ENCODE measurements around the gene SLC5A4. TPM values are rescaled to one million over a fixed set of nuclear protein-coding genes. Genes with fewer than 3 reads are reported as not detected.

SLC5A4 gene
- total RNA-seq, 1 donor from 2014 or later: not detected

- intact Hi-C loops (cut with micrococcal nuclease): no loop called here
- no peaks in the 10 kb centered on the region for H3K4me1 Mint-ChIP-seq (ENCODE audit: low read depth)
- H3K4me3 Mint-ChIP-seq (ENCODE audit: low read depth): no peak overlapping the region
- H3K27ac Mint-ChIP-seq: no peak overlapping the region
- no peak for DNase-seq (ENCODE audit: low spot score)
- H3K27me3 Mint-ChIP-seq (ENCODE audit: low read depth): peaks cover 11% of the 10 kb centered on the region
- H3K36me3 Mint-ChIP-seq (ENCODE audit: low read depth): no peaks in the 10 kb centered on the region
- H3K9me3 Mint-ChIP-seq: no peaks in the 10 kb centered on the region
Measured at GRCh38 chr22:32258791-32259190, 3.6 kb upstream of the SLC5A4 start.

- Mint-ChIP-seq H3K9me3 (no peaks in the 10 kb centered on the region), H3K36me3 (ENCODE audit: low read depth) (no peaks in the 10 kb centered on the region), H3K4me3 (ENCODE audit: low read depth) (no peak overlapping the region), H3K27ac (no peak overlapping the region), H3K4me1 (ENCODE audit: low read depth) (no peaks in the 10 kb centered on the region), H3K27me3 (ENCODE audit: low read depth) (peaks cover 13% of the 10 kb centered on the region)
- DNase-seq (ENCODE audit: low spot score): no peak
- intact Hi-C loops (cut with micrococcal nuclease): no loop called here
Measured at GRCh38 chr22:32255726-32256125, 579 bp upstream of the SLC5A4 start.

- Mint-ChIP-seq H3K4me1 (ENCODE audit: low read depth) (no peaks in the 10 kb centered on the region), H3K4me3 (ENCODE audit: low read depth) (no peak overlapping the region), H3K9me3 (no peaks in the 10 kb centered on the region), H3K27ac (no peak overlapping the region), H3K27me3 (ENCODE audit: low read depth) (peaks cover 10% of the 10 kb centered on the region), H3K36me3 (ENCODE audit: low read depth) (no peaks in the 10 kb centered on the region)
- intact Hi-C loops (cut with micrococcal nuclease): no loop called here
- DNase-seq (ENCODE audit: low spot score): no peak
Measured at GRCh38 chr22:32249231-32249630, 5.9 kb downstream of the SLC5A4 start.

DNA sequence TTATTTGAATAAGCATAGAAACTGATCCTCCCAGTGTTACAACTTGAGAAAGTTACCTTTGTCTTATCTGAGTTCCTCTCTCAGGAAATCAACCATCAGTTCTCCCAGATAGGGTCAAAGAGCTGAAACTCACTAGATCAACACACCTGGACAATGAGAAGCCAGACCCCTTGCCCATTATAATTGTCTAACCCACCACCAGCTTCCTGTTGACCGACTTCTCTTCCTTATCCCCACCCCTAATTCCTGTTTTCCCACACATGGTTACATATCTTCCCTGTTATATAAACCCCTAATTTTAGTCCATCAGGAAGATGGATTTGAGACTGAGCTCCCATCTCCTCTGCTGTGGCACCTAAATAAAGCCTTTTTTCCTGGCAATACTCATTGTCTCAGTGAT lies 6.9 kb downstream of the SLC5A4 start:
- H3K4me1 Mint-ChIP-seq (ENCODE audit: low read depth): no peaks in the 10 kb centered on the region
- peaks cover 10% of the 10 kb centered on the region for H3K27me3 Mint-ChIP-seq (ENCODE audit: low read depth)
- no peak overlapping the region for H3K27ac Mint-ChIP-seq
- no peaks in the 10 kb centered on the region for H3K36me3 Mint-ChIP-seq (ENCODE audit: low read depth)
- no peak for DNase-seq (ENCODE audit: low spot score)
- no peaks in the 10 kb centered on the region for H3K9me3 Mint-ChIP-seq
- no peak overlapping the region for H3K4me3 Mint-ChIP-seq (ENCODE audit: low read depth)
- intact Hi-C loops (cut with micrococcal nuclease): no loop called here

DNA sequence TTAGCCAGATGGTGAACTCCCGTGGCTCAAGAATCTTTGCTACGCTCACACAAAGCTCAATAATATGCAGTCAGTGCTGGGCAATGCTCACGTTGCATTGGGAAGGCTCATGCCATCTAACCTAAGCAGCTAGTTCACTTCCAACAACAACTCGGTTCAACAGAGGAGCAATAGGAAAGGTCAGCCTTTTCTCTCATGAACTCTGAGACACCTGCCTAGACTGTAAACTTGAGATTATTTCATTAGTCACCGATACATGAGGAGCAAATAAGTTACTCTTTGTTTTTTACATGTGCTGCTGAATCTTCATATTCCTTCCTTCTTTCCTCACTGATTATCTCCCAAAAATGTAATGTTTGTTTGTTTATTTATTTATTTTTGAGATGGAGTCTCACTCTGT lies 9.0 kb downstream of the SLC5A4 start:
- Mint-ChIP-seq H3K27me3 (ENCODE audit: low read depth) (peaks cover 12% of the 10 kb centered on the region), H3K9me3 (no peaks in the 10 kb centered on the region), H3K4me3 (ENCODE audit: low read depth) (no peak overlapping the region), H3K36me3 (ENCODE audit: low read depth) (no peaks in the 10 kb centered on the region), H3K4me1 (ENCODE audit: low read depth) (no peaks in the 10 kb centered on the region), H3K27ac (no peak overlapping the region)
- intact Hi-C loops (cut with micrococcal nuclease): no loop called here
- DNase-seq (ENCODE audit: low spot score): no peak

- intact Hi-C loops (cut with micrococcal nuclease): no loop called here
Measured at GRCh38 chr22:32245042-32245441, 10.1 kb downstream of the SLC5A4 start.

DNA sequence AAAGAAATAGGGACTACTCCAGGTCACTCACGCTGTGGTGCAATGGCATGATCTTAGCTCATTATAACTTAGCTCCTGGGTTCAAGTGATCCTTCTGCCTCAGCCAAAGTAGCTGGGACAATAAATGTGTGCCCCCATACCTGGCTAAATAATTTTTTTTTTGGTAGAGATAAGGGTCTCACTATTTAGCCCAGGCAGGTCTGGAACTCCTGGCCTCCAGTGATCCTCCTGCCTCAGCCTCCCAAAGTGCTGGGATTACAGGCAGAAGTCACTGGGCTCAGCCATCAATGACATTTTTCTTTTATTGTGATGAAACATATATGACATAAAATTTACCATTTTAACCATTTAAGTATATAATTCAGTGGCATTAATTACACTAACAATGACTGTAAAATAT lies 10.6 kb downstream of the SLC5A4 start:
- DNase-seq (ENCODE audit: low spot score): no peak
- H3K27ac Mint-ChIP-seq: no peak overlapping the region
- H3K4me1 Mint-ChIP-seq (ENCODE audit: low read depth): no peaks in the 10 kb centered on the region
- no peaks in the 10 kb centered on the region for H3K9me3 Mint-ChIP-seq
- no peak overlapping the region for H3K4me3 Mint-ChIP-seq (ENCODE audit: low read depth)
- intact Hi-C loops (cut with micrococcal nuclease): no loop called here
- H3K36me3 Mint-ChIP-seq (ENCODE audit: low read depth): no peaks in the 10 kb centered on the region
- H3K27me3 Mint-ChIP-seq (ENCODE audit: low read depth): peaks cover 9% of the 10 kb centered on the region

More at GRCh38 chr22:32245042-32245441, 10.1 kb downstream of the SLC5A4 start:
- H3K36me3 Mint-ChIP-seq (ENCODE audit: low read depth): no peaks in the 10 kb centered on the region
- no peak overlapping the region for H3K4me3 Mint-ChIP-seq (ENCODE audit: low read depth)
- no peaks in the 10 kb centered on the region for H3K9me3 Mint-ChIP-seq
- H3K27me3 Mint-ChIP-seq (ENCODE audit: low read depth): peaks cover 12% of the 10 kb centered on the region
- no peaks in the 10 kb centered on the region for H3K4me1 Mint-ChIP-seq (ENCODE audit: low read depth)
- no peak for DNase-seq (ENCODE audit: low spot score)
- no peak overlapping the region for H3K27ac Mint-ChIP-seq

DNA sequence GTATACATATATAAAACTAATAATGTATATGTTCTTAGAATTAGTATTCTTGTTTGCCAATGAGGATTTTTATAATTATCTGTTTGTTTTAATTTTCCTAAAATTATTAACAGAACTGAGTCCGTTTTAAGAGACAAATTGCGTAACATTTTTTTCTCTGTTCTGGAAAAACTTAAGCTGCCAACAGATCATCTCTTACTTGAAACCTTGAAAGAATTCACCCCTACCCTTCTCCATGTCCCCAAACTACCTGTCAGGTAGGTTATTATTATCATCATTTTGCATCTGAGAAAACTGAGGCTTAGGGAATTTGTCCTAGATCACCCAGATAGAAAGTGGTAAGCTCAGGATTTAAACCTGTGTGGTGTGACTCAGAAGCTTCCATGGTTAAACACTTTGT lies 14.7 kb downstream of the SLC5A4 start:
- intact Hi-C loops (cut with micrococcal nuclease): no loop called here
- H3K27me3 Mint-ChIP-seq (ENCODE audit: low read depth): peaks cover 12% of the 10 kb centered on the region
- no peak overlapping the region for H3K27ac Mint-ChIP-seq
- no peak overlapping the region for H3K4me3 Mint-ChIP-seq (ENCODE audit: low read depth)
- no peaks in the 10 kb centered on the region for H3K36me3 Mint-ChIP-seq (ENCODE audit: low read depth)
- H3K9me3 Mint-ChIP-seq: no peaks in the 10 kb centered on the region
- H3K4me1 Mint-ChIP-seq (ENCODE audit: low read depth): no peaks in the 10 kb centered on the region
- no peak for DNase-seq (ENCODE audit: low spot score)

DNA sequence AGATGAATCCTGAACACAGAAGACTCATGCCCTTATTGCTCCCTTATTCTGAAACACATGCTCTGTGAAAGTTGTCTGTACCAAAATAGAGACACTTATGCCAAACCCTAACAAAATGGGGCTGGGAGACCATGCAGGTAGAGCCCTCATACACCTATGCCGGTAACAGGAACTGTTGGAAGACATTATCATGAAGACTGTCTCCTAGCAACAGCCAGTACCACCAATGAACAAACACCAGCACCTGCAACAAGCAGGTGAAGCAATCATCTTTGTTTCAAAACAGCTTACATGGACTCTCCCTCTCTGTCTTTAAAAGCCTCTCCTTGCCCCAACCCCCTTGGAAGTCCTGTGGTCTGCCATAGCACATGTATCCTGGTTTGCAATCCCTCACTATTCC lies 17.2 kb downstream of the SLC5A4 start:
- H3K9me3 Mint-ChIP-seq: no peaks in the 10 kb centered on the region
- DNase-seq (ENCODE audit: low spot score): no peak
- no peaks in the 10 kb centered on the region for H3K36me3 Mint-ChIP-seq (ENCODE audit: low read depth)
- peaks cover 16% of the 10 kb centered on the region for H3K27me3 Mint-ChIP-seq (ENCODE audit: low read depth)
- H3K4me1 Mint-ChIP-seq (ENCODE audit: low read depth): no peaks in the 10 kb centered on the region
- H3K27ac Mint-ChIP-seq: no peak overlapping the region
- H3K4me3 Mint-ChIP-seq (ENCODE audit: low read depth): no peak overlapping the region
- intact Hi-C loops (cut with micrococcal nuclease): no loop called here

DNA sequence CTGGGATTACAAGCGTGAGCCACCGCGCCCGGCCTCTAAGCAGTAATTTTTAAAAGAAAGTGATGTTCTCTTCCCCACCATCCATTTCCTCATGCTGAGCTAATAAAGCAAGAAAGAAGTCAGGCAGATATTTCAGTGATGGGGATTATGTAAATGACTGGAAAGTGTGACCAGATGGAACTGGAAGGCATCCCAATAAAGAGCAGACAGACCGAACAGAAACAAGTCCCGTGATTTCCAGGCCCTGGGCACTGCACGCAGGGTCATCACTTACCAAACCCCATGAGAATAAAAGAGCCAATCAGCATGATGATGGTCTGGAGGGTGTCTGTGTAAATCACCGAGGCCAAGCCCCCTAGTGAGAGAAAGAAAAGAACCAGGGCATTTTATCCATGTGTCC lies 18.2 kb downstream of the SLC5A4 start:
- H3K4me1 Mint-ChIP-seq (ENCODE audit: low read depth): no peaks in the 10 kb centered on the region
- peaks cover 13% of the 10 kb centered on the region for H3K27me3 Mint-ChIP-seq (ENCODE audit: low read depth)
- intact Hi-C loops (cut with micrococcal nuclease): no loop called here
- no peaks in the 10 kb centered on the region for H3K36me3 Mint-ChIP-seq (ENCODE audit: low read depth)
- H3K27ac Mint-ChIP-seq: no peak overlapping the region
- H3K4me3 Mint-ChIP-seq (ENCODE audit: low read depth): no peak overlapping the region
- H3K9me3 Mint-ChIP-seq: no peaks in the 10 kb centered on the region
- DNase-seq (ENCODE audit: low spot score): no peak

GRCh38 chr22:32233091-32233490 lies 22.1 kb downstream of the SLC5A4 start:
- Mint-ChIP-seq H3K27me3 (ENCODE audit: low read depth) (peaks cover 10% of the 10 kb centered on the region), H3K27ac (no peak overlapping the region), H3K9me3 (no peaks in the 10 kb centered on the region), H3K4me3 (ENCODE audit: low read depth) (no peak overlapping the region), H3K4me1 (ENCODE audit: low read depth) (no peaks in the 10 kb centered on the region), H3K36me3 (ENCODE audit: low read depth) (no peaks in the 10 kb centered on the region)
- intact Hi-C loops (cut with micrococcal nuclease): no loop called here
- no peak for DNase-seq (ENCODE audit: low spot score)

DNA sequence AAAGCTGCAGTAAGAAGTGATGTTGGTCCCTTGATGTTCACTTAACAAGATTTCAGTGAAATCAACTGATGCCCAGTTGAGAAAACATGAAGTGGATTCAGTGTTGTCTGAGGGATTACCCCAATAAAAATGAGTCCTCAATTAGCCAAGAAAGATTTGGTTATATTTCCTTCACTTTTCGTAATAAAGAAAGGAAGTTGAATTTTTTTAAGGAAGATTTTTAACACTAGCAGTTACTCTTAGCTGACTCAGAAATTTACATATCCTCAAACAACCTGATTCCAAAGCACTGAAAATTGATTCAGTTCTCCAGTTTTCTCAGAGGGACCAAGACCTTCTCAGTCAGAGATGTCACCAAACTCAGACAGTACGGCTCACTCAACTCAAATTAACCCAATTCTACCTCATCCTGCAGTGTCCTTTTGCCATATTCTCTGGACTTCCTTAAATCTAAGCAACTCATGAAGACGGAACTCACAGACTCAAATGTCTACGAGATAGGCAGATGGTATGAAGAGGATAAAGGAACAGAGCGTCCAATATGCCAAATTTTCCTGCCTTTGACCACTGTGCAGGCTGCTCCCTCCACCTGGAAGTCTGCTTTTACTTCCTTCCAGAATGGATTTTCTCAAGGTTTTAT lies 22.8 kb downstream of the SLC5A4 start:
- Mint-ChIP-seq H3K4me3 (ENCODE audit: low read depth) (no peak overlapping the region), H3K27ac (no peak overlapping the region), H3K36me3 (ENCODE audit: low read depth) (no peaks in the 10 kb centered on the region), H3K27me3 (ENCODE audit: low read depth) (peaks cover 9% of the 10 kb centered on the region), H3K4me1 (ENCODE audit: low read depth) (no peaks in the 10 kb centered on the region), H3K9me3 (no peaks in the 10 kb centered on the region)
- intact Hi-C loops (cut with micrococcal nuclease): no loop called here
- no peak for DNase-seq (ENCODE audit: low spot score)

GRCh38 chr22:32226326-32227104 lies 28.6 kb downstream of the SLC5A4 start:
- Mint-ChIP-seq H3K4me3 (ENCODE audit: low read depth) (no peak overlapping the region), H3K27ac (no peak overlapping the region), H3K4me1 (ENCODE audit: low read depth) (no peaks in the 10 kb centered on the region), H3K27me3 (ENCODE audit: low read depth) (peaks cover 19% of the 10 kb centered on the region), H3K36me3 (ENCODE audit: low read depth) (no peaks in the 10 kb centered on the region), H3K9me3 (no peaks in the 10 kb centered on the region)
- DNase-seq (ENCODE audit: low spot score): no peak
- intact Hi-C loops (cut with micrococcal nuclease): no loop called here

Data from activated T-helper 2 cell treated with anti-CD3 and anti-CD28 coated beads, Interferon-gamma antibody, Interleukin-2, Interleukin-4, amounts not matched to agents 10 μg/mL and 5 μg/mL and 100 μg/mL, durations not matched to agents 14 hours and 24 hours and 36 hours (primary cell).